Choroid plexus epithelial cell (primary cell): ENCODE measurements around the gene PHYHIPL.

Experiments used
- DNase-seq: peaks from one replicate; pipeline ENCODE4 v3.0.0-alpha.2; 2010; ENCODE audit warnings: low read depth
- H3K4me3 ChIP-seq: 2 replicates; pipeline ENCODE4 v1.5.1; 2011; ENCODE audit warnings: low read depth, mild to moderate bottlenecking, control low read depth, low read length, moderate library complexity
- TF ChIP-seq, protein P1 (sequence below): conservative IDR thresholded peaks from 2 replicates; pipeline ENCODE4 v1.5.1; 2011; ENCODE audit warnings: low read depth, mild to moderate bottlenecking, control low read depth, inconsistent platforms, low read length, moderate library complexity

PHYHIPL gene

DNA sequence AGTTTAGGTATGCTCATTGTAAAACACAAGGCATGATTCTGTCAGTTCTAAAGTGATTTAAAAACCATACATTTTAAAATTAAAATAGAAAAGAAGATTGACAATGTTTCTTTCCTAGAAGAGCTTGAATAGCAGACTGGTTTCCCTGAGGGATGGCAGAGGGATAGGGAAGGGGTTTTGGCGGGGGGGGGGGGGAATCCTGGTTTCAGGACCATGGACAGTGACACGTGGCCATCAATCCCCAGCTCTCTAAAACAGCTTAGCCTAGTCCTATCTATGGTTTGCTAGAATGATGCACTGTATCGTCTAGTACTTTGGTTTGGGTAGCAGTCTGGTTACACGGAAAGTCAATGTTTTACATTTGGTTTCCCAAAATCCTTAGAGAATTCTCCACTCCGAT, 88.7 kb downstream of the PHYHIPL start:
- TF ChIP-seq, protein P1, sequence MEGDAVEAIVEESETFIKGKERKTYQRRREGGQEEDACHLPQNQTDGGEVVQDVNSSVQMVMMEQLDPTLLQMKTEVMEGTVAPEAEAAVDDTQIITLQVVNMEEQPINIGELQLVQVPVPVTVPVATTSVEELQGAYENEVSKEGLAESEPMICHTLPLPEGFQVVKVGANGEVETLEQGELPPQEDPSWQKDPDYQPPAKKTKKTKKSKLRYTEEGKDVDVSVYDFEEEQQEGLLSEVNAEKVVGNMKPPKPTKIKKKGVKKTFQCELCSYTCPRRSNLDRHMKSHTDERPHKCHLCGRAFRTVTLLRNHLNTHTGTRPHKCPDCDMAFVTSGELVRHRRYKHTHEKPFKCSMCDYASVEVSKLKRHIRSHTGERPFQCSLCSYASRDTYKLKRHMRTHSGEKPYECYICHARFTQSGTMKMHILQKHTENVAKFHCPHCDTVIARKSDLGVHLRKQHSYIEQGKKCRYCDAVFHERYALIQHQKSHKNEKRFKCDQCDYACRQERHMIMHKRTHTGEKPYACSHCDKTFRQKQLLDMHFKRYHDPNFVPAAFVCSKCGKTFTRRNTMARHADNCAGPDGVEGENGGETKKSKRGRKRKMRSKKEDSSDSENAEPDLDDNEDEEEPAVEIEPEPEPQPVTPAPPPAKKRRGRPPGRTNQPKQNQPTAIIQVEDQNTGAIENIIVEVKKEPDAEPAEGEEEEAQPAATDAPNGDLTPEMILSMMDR = no peak
- DNase-seq = no peak
- H3K4me3 ChIP-seq = no peak overlapping the region

DNA sequence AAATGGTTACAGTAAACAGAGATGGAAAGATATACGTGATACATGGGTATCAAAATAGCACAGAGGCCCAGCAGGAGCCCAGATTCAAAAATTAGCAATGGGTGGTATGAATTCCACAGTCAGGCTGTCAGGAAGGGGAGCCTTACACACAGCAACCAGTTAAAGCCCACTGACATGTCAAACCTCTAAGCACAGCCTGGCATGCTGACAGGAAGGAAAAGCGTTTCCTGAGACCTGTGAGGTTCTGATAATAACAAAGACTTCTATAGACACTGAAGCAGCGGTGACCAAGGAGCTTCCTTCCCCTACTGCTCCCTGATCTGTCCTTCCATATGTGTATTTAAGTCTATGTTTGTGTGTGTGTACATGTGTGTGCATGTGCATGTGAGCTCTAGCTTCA, 89.9 kb downstream of the PHYHIPL start:
- no peak overlapping the region for H3K4me3 ChIP-seq
- TF ChIP-seq, protein P1 = no peak
- no peak for DNase-seq

DNA sequence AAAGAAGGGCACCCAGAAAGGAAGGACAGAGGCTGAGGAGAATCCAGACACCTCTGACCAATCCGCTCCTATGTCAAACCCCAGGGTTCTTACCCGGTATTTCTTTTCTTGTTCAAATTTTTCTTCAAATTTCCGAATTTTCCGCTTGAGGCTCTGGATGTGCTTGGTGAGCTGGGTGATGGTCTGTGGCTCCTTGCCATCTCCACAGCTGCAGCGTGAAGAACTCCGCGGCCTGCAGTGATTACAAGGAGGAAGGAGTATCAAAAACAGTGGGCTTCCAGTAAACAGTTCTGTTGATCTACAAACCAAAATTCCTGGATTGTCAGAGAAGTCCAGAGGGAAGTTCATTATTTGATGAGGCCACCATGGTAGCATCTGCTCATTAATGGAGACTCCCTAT, 92.0 kb downstream of the PHYHIPL start:
- H3K4me3 ChIP-seq = no peak overlapping the region
- TF ChIP-seq, protein P1 = no peak
- DNase-seq = no peak

DNA sequence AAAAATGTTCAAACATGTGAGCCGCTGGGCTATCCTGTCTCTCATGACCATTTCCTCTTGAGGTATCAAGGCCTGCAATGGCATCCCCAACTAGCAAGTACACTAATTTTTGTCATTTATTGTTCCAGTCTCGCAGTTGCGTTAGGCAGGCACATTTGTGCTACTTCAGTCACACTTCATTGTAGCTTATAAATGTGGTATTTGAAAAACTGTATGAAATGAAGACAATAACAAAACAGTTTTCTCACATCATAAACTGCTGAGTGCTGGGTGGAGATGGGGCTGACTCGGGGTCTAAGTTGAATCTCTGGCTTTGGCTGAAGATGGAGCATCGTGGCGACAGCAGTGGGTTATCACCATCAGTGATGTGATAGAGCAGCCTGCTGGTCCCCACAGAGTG, 93.2 kb downstream of the PHYHIPL start:
- TF ChIP-seq, protein P1 = no peak
- H3K4me3 ChIP-seq = no peak overlapping the region
- no peak for DNase-seq

DNA sequence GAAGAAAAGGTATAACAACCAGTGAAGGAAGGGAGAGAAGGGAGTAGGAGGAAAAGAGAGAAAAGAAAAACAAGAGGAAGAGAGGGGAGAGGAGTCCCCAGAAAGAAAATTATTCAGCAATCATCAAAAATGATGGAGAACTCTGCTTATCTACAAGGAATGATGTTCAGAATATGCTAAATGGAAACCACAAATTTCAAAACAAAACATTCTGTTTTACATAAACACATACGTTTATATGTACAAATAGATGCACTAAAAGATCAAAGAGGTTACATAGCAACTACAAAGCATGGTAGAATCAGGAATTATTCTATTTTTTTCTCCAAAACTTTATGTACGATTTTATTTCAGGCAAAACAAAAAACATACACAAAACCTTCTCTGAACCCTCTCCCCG, 94.0 kb downstream of the PHYHIPL start:
- no peak overlapping the region for H3K4me3 ChIP-seq
- TF ChIP-seq, protein P1 = no peak
- DNase-seq = no peak

DNA sequence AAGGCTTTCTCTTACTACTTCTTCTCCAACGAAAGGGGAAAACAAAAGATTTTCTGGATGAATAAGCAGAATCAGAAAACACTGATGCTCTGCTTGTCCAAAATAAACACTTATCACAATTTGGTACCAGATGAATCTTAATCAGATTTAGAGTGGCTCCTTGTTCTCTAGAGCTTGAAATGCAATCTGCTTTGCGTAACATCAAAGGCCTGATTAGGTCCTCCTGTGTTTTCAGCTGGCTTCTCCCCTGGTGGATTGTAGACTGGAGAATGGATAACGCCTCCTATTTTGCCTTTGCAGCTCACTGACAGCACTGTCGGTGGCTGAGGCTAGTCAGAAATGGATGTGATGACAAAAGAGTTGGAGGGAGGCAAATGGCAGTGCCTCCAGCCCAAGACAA, 94.7 kb downstream of the PHYHIPL start:
- TF ChIP-seq, protein P1 = no peak
- DNase-seq = no peak
- H3K4me3 ChIP-seq = no peak overlapping the region

DNA sequence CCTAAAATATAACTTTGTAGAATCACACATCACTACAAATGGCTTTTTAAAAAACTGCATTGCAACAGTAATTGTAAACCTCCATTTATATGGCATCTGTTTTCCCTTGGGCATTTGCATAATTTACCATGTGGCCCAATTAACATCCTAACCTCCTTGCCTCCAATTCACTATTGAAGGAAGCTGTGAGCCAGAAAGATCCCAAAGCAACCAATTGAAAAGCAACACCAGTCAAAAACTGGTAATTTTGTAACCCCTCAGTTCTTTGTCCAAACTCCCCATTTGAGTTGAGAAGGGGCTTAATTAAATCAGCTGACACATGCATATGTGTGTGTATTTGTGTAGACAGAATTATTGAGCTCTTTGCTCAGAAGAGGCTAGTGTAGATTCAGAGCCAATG, 95.6 kb downstream of the PHYHIPL start:
- TF ChIP-seq, protein P1 = no peak
- no peak for DNase-seq
- no peak overlapping the region for H3K4me3 ChIP-seq
